ENCODE measurements around the gene MRPS5.

Gene MRPS5

DNA sequence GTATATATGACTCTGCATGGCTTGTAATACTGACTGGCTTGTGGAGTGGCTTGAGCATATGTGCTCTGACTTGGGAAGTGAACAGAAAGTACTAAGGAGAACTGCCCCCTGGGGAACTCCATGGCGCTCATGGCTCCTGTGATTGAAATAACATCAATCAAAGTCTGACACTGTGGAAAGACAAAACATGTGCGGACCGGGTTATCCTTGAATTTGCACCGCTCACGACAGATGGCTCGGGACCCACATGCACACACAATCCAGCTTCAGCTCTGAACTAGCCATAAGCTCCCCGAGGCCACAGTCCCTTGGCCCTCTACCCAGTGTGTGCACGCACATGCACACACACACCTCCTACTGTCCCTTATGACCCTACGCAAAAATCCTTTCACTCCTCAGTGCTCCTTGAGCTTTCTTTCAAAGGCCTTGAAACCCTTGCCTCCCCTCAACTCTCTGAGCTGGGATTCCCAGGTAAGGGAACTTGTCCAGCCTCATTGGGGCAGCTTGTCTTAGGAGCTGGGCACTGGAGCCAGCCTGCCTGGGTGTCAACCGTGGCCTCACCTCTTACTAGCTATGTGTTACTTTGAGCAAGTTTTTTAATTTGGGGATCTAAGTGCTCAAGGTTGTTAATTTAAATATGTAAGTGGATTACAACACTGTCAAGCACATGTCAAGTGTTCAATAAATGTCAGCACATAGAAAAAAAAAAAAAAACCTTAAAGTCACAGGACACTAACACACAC, 43.6 kb downstream of the MRPS5 start:
- DNase-seq (ENCODE audit: low read depth): no peak
- TF ChIP-seq, protein P1, sequence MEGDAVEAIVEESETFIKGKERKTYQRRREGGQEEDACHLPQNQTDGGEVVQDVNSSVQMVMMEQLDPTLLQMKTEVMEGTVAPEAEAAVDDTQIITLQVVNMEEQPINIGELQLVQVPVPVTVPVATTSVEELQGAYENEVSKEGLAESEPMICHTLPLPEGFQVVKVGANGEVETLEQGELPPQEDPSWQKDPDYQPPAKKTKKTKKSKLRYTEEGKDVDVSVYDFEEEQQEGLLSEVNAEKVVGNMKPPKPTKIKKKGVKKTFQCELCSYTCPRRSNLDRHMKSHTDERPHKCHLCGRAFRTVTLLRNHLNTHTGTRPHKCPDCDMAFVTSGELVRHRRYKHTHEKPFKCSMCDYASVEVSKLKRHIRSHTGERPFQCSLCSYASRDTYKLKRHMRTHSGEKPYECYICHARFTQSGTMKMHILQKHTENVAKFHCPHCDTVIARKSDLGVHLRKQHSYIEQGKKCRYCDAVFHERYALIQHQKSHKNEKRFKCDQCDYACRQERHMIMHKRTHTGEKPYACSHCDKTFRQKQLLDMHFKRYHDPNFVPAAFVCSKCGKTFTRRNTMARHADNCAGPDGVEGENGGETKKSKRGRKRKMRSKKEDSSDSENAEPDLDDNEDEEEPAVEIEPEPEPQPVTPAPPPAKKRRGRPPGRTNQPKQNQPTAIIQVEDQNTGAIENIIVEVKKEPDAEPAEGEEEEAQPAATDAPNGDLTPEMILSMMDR (IDR thresholded peaks at IDR 0.05; ENCODE audit: control insufficient read depth, insufficient read depth, low read depth, low read length, missing control alignments): no peak
- H3K4me3 ChIP-seq (ENCODE audit: control insufficient read depth, low read depth, low read length): no peak overlapping the region

DNA sequence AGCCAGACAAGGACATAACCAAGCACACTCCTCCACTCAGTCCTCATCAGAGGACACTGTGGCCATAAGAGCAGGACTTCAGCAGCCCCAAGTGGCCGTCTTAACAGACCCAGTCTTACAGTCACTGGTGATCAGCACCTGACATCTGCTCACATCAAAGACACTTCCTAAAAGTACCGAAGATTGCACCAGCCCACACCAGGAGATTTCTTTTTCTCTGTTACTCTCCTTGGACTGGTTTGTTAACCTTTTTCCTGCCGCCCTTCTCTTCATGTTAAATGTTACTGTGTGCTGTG, 44.1 kb downstream of the MRPS5 start:
- TF ChIP-seq, protein P1 (IDR thresholded peaks at IDR 0.05; ENCODE audit: control insufficient read depth, insufficient read depth, low read depth, low read length, missing control alignments): no peak
- no peak overlapping the region for H3K4me3 ChIP-seq (ENCODE audit: control insufficient read depth, low read depth, low read length)
- DNase-seq (ENCODE audit: low read depth): no peak

- H3K4me3 ChIP-seq (ENCODE audit: control insufficient read depth, low read depth, low read length): peak overlapping the region; percentile 40
- DNase-seq (ENCODE audit: low read depth): no peak
- TF ChIP-seq, protein P1 (IDR thresholded peaks at IDR 0.05; ENCODE audit: control insufficient read depth, insufficient read depth, low read depth, low read length, missing control alignments): peak; percentile 88
Measured at GRCh38 chr2:95076705-95077529, 44.7 kb downstream of the MRPS5 start.

DNA sequence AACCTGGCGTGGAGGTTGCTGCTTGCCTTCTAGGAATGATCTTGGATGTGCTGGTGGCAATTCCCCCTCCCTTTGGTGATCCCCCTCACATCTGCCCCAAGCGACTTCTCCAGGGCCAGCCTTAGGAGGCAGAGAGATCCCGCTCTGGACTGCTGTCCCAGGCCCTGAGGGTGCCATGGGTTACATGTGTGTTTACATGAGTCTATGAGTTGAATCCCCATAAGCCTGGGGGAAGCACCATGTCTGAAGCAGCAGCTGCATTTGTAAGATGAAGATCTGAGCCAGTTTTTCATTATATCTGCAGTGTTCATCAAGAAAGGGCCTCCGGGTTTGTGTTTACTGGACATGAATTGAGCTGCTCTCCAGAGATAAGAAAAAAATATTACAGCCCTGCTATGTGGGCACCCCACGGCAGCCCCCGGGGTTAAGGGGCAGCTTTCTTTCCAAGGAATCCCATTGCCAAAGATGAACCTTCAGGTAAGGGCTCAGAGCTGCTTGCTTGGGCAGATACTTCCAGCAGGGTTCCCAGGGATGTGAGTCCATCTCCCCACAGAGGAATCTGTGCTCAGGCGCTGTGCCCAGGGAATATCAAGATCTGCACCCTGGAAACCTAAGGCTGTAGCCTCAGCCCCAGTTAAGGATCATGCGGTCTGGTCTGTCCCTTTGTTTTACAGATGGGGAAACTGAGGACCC, 46.0 kb downstream of the MRPS5 start:
- TF ChIP-seq, protein P1 (IDR thresholded peaks at IDR 0.05; ENCODE audit: control insufficient read depth, insufficient read depth, low read depth, low read length, missing control alignments): no peak
- H3K4me3 ChIP-seq (ENCODE audit: control insufficient read depth, low read depth, low read length): no peak overlapping the region
- DNase-seq (ENCODE audit: low read depth): no peak

DNA sequence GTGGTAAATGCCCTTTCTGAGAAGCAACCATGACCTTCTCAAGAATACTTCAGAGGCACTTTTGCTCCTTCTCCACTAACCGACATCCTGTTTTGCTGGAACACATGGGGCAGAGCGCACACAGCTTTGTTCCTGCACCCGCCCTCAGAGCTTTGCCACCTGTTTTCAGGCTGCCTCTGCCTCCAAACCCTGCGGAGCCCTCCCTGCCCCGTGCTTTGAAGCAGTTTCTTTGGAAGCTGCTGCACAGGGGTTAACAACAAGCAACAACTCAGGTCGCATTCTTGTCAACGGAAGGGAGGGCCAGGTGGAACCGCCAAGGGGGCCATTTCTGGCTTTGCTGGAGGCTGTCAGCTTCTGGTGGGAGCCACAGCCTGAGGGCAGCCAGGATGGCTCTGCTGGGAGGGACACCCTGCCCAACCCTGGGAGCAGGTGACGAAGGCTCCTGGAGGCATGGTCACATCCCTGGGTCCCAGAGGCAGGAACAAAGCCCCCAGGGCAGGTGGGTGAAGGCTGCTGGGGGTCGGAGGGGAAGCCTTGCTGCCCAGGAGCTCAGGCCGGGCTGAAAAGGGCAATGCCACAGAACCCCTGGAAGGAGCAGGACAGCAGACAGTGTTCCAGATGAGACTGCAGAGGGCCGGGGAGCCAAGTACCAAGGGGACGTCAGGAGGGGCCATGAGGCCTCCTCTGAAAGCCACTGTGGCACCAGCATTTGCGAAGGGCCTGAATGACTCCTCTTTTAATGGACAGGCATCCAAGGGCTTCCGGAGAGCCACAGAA, 46.8 kb downstream of the MRPS5 start:
- no peak for DNase-seq (ENCODE audit: low read depth)
- TF ChIP-seq, protein P1 (IDR thresholded peaks at IDR 0.05; ENCODE audit: control insufficient read depth, insufficient read depth, low read depth, low read length, missing control alignments): no peak
- no peak overlapping the region for H3K4me3 ChIP-seq (ENCODE audit: control insufficient read depth, low read depth, low read length)

Measured in AG09309 (cell line).